Vagina (tissue), 2 donors: ENCODE data around the gene MORN5.

Experiments
- CTCF ChIP-seq, 3 experiments: fragments of 450-650 bp in 2 of 3; fragments of 200-600 bp in 1 of 3; sonication (generic) in 1 of 3; IDR thresholded peaks; one replicate each; pipeline ENCODE4 v1.5.1; 2017 to 2019; ENCODE audit warnings: antibody characterized with exemption in 3 of 3, mild to moderate bottlenecking in 2 of 3, moderate library complexity in 2 of 3
- POLR2A ChIP-seq, 2 donors: fragments of 450-650 bp; IDR thresholded peaks; one replicate each; pipeline ENCODE4 v1.6.1; 2017; ENCODE audit warnings: antibody characterized with exemption in 2 of 2, mild to moderate bottlenecking in 2 of 2, moderate library complexity in 2 of 2
- POLR2AphosphoS5 ChIP-seq, 2 donors: sonication (generic); formaldehyde crosslinking; IDR thresholded peaks; one replicate each; pipeline ENCODE4 v1.9.0; 2017; ENCODE audit warnings: antibody characterized with exemption in 2 of 2, mild to moderate bottlenecking in 2 of 2, low read depth in 1 of 2; ENCODE audit not compliant: insufficient read depth in 1 of 2

GRCh38 chr9:122213102-122213588, 53.4 kb downstream of the MORN5 start:
- TF ChIP-seq CTCF (IDR thresholded peaks at IDR 0.05) (no peak), POLR2AphosphoS5 (IDR thresholded peaks at IDR 0.05; ENCODE audit: insufficient read depth in 1 of 2, low read depth in 1 of 2) (no peak), POLR2A (IDR thresholded peaks at IDR 0.05) (no peak)
